Stimulated activated CD4-positive, alpha-beta T cell treated with anti-CD3 and anti-CD28 coated beads, TNF-alpha, amount 100 ng/mL, for 4 hours (primary cell): Measurements from ENCODE around the gene WDR31.
"Not testable (repeated sequence)": the region's sequence is repeated elsewhere in the genome, so short reads cannot be mapped to it uniquely, and the experiment has no call there.

Experiments
- DNase-seq, 3 experiments: peaks; one replicate each; pipeline ENCODE4 v3.0.0-alpha.2; 2020; ENCODE audit warnings: low read depth in 3 of 3

Gene WDR31

DNA sequence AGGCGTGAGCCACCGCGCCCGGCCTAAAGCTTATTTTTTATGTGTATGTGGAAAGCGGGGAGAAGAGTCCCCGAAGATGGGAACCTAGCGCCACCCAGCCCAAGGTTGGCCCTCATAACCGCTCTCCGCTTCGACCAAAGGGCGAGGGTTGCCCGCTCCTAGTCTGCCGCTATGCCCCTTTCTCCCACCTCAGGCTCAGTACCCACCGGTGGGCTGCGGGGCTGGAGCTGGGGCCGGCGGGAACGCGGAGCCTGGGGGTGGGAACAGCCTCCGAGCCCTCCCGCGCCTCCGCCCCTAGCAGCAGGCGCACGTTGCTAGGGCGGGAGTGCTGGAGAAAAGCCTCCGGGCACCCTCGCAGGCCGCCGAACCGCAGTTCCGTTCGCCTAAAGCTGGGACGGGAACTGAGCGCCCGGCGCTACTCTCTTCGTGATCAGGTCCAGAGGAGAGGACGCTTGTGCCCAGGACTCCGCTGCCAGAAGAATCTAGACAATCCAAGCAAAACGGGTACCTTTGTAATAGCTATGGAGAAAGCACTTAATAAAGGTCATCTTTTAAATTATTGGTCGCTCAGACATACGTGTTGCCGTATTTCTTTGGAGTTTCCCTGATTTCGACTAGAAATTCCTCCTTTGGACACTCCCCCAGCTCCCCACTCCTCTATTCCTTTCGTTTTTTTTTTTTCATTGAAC is at the start of gene WDR31:
WDR31 (minus strand) TSS at position 265 of the 689 bp plus-strand sequence. CDS start 8,253 bp downstream, outside the sequence.
- DNase-seq = peak; percentile 65 to 73 (median 67)

DNA sequence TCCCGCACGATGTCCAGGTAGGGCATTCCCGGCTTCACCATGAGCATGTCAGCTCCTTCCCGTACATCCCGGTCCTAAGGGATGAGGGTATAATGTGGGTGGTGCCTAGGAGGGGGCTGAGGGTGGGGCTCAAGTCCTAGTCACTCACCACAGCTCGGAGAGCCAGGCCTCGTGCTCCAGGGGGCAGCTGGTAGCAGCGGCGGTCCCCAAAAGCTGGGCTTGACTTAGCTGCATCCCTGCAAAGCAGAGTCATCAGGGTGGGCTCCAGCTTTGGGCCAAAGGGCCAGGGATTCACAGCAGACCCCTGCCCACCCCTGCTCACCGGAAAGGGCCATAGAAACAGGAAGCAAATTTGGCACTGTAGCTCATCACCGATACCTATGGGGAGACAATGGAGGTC is 49.4 kb upstream of the WDR31 start:
- DNase-seq = no peak

DNA sequence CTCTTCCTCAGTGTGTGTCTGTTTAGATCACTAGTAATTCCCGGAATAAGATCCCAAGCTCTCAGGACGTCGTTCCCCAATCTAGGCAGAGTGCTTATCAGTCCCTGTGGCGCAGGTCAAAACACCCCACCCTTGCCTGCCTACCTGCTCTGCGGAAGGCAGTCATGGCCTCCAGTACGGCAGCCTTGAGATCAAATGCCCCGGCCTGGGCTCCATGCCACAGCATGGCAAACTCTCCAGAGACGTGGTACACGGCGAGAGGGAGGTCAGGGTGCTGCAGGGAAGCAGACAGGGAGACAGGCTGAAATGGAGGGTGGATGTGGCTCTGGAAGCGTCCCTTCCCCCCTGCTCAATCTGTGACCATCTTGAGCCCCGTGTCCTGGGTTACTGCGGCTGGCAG is 48.8 kb upstream of the WDR31 start:
- DNase-seq = no peak

DNA sequence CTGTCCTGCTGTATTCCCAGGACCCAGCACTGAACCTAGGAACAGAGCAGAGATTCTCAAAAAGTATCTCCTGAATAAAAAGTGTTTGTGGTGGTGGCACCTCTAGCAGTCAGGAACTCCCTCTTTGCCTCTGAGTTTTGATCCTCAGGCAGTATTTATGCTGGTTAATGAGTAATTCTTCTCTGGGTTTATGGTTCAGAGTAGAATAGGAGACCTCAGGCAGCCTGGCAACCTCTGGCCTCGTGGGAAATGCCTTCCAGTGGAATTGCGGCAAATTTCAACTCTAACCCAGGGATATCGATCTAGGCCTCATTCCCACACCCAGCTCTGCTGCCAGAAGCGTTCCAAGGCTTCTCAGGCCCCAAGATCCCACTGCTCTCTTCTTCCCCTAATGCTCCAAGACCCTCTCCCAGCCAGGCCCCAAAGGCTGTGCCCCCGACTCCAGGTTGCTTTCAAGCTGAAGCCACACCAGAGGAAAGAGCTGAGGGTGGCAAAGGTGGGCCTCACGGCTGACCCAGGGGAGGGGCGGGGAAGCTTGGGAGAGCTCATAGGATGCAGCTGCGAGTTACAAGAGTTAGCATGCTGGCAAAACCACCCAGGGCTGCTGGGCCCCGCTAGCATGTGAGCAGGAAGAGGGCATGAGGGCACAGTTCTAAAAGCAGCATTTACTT is 47.6 kb upstream of the WDR31 start:
- DNase-seq = no peak

DNA sequence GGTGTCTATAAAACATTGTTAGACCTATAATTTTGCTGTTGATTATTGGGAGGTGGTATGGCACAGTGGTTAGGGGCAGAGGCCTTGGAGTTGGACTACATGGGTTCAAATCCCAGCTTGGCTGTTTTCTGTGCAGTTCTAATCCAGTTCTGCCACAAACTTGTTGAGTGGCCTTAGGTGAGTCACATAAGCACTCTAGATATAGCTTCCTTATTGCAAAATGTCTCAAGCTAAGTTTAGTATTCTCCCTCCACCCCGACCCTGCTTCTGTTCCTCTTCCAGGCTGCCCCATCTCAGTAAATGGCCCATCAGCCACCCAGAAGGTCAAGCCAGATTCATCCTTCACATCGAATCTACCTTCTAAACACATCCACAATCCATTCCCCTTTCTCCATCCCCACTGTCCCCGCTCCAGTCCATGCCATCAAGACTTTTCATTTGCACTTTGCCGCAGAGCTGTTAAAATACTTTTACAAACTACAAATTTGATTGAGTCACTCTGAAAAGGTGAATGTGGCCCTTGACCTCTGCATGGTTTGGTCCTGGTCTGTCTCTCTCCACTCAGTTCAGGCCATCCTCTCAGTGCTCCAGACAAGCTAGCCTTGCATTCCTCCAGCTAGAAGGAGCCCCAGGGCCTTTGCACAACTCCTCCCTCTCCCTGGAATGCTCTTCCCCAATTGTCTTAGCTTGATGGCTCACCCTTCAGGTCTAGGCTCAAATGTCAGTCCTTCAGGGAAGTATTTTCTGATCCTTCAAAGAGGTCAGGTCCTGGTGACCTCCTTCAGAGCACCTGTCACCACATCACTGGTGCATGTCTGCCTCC is 46.7 kb upstream of the WDR31 start:
- DNase-seq = no peak

DNA sequence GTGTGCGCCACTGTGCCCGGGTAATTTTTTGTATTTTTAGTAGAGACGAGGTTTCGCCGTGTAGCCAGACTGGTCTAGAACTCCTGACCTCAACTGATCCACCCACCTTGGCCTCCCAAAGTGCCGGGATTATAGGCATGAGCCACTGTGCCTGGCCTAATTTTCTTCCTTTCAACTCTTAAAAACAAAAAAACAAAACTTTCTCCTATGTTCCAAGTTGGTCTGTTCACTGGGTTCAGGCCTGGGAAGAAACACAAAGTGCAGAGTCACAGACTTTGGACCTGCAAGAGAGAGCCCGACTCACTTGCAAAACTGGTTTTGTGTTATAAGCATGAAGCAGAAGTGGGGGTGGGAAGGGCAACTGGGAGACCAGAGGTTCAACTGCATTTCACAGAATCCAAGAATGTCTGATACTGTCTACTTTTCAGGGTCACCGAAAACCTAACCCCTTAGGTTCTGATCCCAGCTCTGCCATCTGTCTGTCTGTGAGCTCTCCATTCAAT is 41.9 kb upstream of the WDR31 start:
- no peak for DNase-seq

DNA sequence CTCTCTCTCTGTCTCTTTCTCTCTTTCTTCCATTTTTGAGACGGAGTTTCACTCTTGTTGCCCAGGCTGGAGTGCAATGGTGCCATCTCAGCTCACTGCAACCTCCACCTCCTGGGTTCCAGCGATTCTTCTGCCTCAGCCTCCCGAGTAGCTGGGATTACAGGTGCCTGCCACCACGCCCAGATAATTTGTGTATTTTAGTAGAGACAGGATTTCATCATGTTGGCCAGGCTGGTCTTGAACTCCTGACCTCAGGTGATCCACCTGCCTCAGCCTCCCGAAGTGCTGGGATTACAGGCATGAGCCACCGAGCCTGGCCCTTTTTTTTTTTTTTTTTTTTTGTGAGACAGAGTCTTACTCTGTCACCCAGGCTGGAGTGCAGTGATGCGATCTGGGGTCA is 41.4 kb upstream of the WDR31 start:
- not testable (repeated sequence) for DNase-seq

DNA sequence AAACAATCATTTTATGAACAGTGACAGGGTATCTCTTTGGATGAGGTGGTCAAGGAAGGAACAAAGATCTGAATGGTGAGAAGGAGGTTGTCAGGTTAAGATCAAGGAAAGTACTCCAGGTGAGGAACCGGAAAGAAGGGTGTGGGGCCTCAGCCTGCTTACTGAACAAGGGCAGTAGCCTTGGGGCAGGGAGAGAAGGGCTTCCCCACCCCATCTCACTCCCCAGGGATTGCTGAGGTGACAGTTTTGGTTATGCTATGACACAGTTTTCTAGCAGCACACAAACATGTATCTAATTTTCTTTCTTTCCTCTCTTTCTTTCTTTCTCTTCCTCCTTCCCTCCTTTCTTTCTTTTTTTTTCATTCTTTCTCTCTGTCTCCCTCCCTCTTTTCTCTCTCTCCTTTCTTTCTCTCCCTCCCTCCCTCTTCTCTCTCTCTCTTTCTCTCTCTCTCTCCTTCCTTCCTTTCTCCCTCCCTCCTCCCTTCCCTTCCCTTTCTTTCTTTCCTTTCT is 40.8 kb upstream of the WDR31 start:
- DNase-seq = no peak

DNA sequence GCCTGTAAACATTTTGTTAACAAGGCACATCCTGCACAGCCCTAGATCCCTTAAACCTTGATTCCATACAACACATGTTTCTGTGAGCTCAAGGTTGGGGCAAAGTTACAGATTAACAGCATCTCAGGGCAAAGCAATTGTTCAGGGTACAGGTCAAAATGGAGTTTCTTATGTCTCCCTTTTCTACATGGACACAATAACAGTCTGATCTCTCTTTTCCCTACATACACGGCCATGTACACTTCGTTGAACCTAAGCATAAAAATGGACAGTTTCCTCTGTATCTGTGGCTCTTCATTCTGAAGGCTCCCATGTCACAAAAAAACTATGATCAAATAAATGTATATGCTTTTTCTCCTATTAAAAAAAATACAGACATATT is 39.7 kb upstream of the WDR31 start:
- DNase-seq = not testable (repeated sequence)

DNA sequence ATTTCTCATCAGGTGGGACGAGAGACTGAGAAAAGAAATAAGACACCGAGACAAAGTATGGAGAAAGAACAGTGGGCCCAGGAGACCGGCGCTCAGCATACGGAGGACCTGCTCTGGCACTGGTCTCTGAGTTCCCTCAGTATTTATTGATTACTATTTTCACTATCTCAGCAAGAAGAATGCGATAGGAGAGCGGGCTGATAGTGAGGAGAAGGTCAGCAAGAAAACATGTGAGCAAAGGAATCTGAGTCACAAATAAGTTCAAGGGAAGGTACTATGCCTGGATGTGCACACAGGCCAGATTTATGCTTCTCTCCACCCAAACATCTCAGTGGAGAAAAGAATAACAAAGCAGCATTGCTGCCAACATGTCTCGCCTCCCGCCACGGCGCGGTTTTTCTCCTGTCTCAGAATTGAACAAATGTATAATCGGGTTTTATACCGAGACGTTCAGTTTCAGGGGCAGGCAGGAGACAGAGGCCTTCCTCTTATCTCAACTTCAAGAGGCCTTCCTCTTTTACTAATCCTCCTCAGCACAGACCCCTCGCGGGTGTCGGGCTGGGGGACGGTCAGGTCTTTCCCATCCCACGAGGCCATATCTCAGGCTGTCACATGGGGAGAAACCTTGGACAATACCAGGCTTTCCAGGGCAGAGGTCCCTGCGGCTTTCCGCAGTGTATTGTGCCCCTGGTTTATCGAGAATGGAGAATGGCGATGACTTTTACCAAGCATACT is 39.2 kb upstream of the WDR31 start:
- DNase-seq = not testable (repeated sequence)

DNA sequence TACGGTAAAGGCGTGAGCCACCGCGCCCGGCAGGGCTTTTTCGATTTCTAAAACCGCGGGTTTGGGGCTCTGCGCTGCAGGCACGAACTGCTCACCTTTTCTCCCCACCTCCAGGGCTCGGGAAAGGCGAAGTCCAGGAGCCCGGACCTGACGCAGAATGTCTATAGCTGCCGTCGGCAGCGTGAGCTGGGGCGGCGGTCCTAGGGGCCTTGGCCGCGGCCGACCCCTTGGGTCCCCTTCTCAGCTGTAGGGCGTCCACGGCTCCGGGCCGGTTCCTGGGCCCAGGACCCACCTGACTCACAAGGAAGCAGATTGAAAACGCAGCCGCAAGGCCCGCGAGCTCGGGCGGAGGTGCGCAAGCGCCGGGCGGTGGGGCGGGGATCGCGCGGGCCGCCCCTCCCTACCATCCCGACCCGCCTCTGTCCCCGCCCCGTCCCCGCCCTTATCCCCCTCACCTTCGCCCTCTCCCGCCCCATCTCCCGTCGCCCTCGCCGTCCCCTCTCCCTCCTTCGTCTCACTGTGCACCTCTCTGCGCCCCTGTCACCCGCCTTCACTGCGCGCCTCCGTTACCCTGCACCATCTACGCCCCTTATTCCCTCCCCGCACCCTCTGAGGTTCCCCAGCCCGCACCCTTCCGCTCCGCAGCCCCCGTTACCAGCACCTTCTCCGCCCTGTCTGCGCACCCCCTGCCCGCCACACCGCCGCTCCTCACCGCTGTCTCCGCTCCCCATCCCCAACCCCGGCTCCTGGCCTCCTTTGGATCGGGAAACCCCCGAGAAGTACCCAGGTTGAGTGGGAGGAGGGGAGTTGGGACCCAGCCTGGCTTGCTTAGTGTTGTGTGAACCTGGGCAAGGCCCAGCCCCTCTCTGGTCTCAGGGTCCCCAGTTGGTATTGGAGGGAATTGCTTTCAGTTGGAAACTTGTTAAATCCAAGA is 36.8 kb upstream of the WDR31 start, which contains the start of gene HDHD3:
HDHD3 (minus strand) TSS at position 353 of the 934 bp plus-strand sequence. CDS start 2,632 bp downstream, outside the sequence.
- DNase-seq = peak; percentile 56 to 64 (median 59)

DNA sequence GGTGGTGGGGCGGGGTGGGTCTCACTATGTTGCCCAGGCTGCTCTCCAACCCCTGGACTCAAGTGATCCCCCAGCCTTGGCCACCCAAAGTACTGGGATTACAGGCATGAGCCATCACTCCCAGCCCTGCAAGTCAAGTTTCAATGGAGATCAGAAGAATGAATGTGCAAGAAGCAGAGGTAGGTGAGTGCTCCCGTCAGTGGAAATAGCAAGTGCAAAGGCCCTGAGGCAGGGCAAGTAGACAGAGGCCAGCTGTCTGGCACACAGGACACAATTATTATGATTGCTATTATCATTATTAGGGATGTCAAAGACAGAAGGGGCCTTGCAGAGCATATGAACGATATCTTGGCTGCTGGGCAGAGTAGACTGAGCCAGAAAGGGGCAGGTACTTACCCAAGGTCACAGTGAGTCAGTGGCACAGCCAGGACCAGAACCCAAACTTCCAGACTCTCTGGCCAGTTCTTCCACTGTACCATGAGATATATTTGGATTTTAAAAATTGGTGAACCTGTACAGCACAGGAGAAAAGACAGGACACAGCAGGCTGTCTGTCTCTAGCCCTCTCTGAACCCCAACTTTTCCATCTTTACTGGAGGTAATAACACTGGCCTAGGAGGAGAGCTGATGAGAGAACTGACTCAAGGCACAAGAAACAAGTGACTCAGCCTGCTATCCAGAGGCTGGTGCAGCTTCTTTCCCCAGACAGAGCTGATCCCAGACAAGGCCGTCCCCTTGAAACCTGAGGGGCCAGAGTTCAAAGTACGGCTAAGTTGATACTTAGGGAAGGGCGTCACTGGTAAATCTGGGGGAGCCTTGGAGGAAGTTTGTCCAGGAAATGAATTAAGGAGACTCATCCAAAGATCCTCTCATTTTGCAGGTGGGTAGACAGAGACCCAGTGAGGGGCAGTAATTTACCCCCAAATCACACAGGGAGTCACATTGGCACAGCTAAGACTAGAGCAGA is 35.3 kb upstream of the WDR31 start:
- DNase-seq = no peak

DNA sequence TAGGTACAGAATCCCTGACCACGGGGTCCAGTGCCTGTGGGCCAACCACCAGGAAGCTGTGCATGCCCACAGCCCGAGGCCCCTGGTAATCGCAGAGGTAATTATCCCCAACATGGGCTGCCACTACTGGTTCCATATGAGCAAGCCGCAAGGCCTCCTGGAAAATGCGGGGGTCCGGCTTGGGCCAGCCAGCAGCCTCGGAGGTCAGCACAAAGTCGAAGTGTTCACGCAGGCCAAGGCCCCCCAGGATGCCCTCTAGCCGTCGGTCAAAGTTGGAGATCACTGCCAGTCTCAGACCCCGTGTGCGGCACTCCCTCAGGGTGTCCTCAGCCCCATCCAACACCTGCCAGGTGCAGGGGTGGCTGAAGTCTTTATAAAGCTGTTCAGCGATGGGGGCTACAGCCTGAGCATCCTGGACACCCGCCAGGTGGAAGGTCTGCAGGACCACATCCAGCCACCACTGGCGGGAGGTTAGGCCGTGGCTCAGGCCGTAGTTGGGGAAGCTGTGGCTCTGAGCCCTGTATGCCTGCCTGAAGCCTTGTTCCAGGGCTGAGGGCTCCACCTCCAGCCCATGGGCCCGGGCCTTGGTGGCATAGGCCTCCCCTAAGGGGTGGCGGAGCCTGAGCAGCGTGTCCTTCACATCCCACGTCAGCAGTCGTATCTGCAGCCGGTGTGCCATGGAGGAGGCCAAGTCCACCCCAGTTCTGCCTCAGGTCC is 33.8 kb upstream of the WDR31 start:
- no peak for DNase-seq

DNA sequence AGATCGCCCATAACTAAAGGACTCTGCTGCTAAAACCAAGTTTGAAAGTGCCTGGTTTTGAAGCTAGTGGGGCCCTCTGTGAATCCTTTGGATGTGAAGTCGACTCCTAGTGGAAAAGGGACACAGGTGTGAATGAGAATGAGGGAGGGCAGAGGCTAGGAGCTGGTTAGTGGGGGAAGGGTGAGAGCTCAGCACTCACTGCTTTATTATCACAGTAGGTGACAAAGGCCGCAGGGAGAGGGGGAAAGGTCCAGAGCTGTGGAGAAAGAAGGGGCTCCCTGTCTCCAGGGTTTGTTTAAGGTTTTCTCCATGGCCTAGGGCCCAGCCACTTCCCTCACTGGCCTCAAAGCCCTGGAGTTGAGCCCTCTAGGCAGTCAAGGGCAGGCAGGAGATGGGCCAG is 33.2 kb upstream of the WDR31 start:
- no peak for DNase-seq

DNA sequence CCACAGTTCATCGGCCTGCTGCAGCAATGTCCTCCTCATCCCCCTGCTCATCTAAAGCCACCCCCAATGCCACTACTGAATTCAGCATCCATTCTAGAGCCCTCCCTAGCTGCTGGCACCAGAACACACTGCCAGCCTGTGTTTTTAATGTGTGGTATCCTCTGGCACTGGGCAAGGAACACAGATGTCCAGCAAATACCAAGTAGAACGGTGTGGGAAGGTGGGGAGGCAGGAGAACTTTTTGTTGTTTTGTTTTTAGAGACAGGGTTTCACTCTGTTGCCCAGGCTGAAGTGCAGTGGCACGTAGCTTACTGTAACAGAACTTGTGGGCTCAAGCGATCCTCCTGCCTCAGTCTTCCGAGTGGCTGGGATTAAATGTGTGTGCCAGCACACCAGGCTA is 32.0 kb upstream of the WDR31 start:
- no peak for DNase-seq

DNA sequence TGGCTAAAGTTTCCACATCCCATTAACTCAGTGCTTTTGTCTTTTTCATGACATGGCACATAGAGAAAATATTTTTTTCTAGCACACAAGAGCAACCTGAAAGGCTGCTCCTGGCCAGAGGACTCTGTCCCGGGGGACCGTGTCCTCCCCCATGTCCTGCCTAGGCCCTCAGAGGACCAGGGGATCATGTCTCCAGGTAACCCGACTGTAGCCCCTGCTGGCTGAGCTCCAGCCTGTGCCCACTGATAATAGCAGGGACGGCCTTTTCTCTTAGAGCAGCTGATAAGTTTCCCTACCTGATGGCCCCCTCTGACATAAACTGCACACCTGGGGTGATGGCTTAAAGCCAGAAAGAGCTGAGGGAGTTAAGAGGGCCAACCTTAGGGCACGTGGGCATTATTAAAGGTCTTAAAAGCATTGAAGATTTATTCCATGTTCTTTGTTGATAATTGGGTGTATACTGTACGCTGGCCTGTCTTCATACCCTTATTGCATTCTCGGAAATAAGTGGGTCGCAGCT is 30.8 kb upstream of the WDR31 start:
- no peak for DNase-seq

DNA sequence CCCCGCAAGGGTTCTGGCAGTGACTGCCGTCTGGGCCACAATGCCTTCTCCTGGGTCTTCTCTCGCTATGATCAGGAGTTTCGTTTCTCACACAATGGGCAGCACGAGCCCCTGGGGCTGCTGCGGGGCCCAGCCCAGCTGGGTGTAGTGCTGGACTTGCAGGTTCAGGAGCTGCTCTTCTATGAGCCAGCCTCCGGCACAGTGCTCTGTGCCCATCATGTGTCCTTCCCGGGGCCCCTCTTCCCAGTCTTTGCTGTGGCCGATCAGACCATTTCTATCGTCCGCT is 29.7 kb upstream of the WDR31 start:
- DNase-seq = no peak
